ENCODE results near the gene CDH4. TPM values are rescaled to one million over a fixed set of nuclear protein-coding genes. Genes with fewer than 3 reads are reported as not detected.

Gene CDH4
- total and polyA plus RNA-seq, 2 donors (not counting 1 experiment from before 2014, with no cell fraction given), result not detected

DNA sequence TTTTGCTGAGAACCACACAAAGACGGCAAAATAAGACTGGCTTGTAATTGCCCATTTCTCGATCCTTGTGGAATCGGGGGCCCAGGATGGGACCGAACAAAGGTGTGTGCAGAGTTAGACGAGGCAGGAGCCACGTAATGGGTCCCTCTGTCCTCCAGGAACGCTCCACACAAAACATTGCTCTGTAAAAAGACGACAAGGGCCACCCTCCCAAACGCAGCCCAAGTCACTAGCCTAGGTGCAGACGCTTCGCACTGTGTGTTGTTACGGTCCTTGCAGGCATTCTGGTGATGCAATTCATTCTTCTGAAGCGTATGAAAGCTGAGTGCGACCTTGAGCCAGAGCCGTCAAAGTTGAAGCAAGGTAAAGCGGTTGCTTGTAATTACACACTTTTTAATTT is 450.2 kb downstream of the CDH4 start:
- Mint-ChIP-seq H3K27ac (no peak overlapping the region), H3K27me3 (no peaks in the 10 kb centered on the region), H3K9me3 (ENCODE audit: insufficient read depth) (no peaks in the 10 kb centered on the region), H3K4me1 (no peaks in the 10 kb centered on the region), H3K4me3 (no peak overlapping the region)
- Histone ChIP-seq H3K9me3 (ENCODE audit: control extremely low read depth in 1 of 3, control insufficient read depth in 2 of 3, insufficient read depth in 1 of 3, low read length in 2 of 3) (peaks cover 0 to 46% (median 0%) of the 10 kb centered on the region in 3 donors), H3K27ac (ENCODE audit: low read length in 2 of 2) (no peak overlapping the region), H3K4me3 (ENCODE audit: control extremely low read depth in 1 of 5, extremely low read depth in 1 of 5, insufficient read depth in 1 of 5, low read depth in 2 of 5, low read length in 4 of 5) (no peak overlapping the region), H3K4me2 (replicated peaks; ENCODE audit: low read depth, low read length, poor library complexity, severe bottlenecking) (no peak overlapping the region), H3K27me3 (replicated peaks in 1 of 4; ENCODE audit: control extremely low read depth in 1 of 4, control insufficient read depth in 3 of 4, insufficient read depth in 4 of 4, low read length in 3 of 4) (no peaks in the 10 kb centered on the region), H3K4me1 (ENCODE audit: control insufficient read depth in 2 of 2, insufficient read depth in 2 of 2, low read length in 2 of 2) (no peaks in the 10 kb centered on the region), H3K79me2 (ENCODE audit: control insufficient read depth, insufficient read depth, low read length) (no peaks in the 10 kb centered on the region), H4K20me1 (ENCODE audit: control insufficient read depth, insufficient read depth, low read length, poor library complexity, severe bottlenecking) (no peaks in the 10 kb centered on the region), H2AFZ (ENCODE audit: insufficient read depth, low read depth, low read length, poor library complexity, severe bottlenecking) (no peak overlapping the region), H3K36me3 (replicated peaks in 1 of 2; ENCODE audit: control extremely low read depth in 1 of 2, control insufficient read depth in 1 of 2, extremely low read depth in 1 of 2, insufficient read depth in 2 of 2, low read length in 1 of 2) (no peaks in the 10 kb centered on the region), H3K9ac (ENCODE audit: low read length) (no peak overlapping the region)
- ChIA-PET POLR2A (no interaction called here), CTCF (no interaction called here)
- 94% methylated on average over 13 of the region's 16 CpGs for WGBS (ENCODE audit: insufficient coverage)
- DNase-seq (no peak), ATAC-seq (ENCODE audit: low read depth) (no peak)
- TF ChIP-seq EZH2 (IDR thresholded peaks at IDR 0.05; ENCODE audit: borderline replicate concordance, insufficient read depth, low read depth, low read length, poor library complexity, severe bottlenecking) (no peak), CTCF (IDR thresholded peaks at IDR 0.05) (no peak)
- intact Hi-C loops (cut with micrococcal nuclease), result no loop called here

DNA sequence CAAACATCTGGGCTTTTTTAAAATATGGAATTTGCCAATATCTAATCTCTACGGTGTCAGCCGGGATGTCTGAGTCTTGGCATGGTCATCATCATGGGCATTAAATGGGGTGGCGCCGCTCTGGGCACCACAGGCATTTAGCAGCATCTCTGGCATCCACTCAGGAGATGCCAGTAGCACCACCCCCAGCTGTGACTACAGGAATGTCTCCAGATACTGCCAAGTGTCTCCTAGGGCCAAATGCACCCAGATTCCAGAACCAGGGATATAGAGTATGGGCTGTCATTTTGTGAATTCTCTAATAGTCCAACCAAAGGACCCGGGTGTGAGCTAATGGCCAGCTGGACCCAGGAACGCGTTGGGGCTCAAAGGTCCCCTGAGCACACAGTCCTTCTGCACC is 452.6 kb downstream of the CDH4 start:
- no peaks in the 10 kb centered on the region for H3K4me1 Mint-ChIP-seq
- H3K27ac ChIP-seq (ENCODE audit: low read length in 2 of 2), result no peak overlapping the region
- H3K4me3 Mint-ChIP-seq, result no peak overlapping the region
- no peak overlapping the region for H3K4me3 ChIP-seq (ENCODE audit: control extremely low read depth in 1 of 5, extremely low read depth in 1 of 5, insufficient read depth in 1 of 5, low read depth in 2 of 5, low read length in 4 of 5)
- H3K27me3 Mint-ChIP-seq, result no peaks in the 10 kb centered on the region
- intact Hi-C loops (cut with micrococcal nuclease), result no loop called here
- no peak overlapping the region for H2AFZ ChIP-seq (ENCODE audit: insufficient read depth, low read depth, low read length, poor library complexity, severe bottlenecking)
- H3K27ac Mint-ChIP-seq, result no peak overlapping the region
- no peaks in the 10 kb centered on the region for H3K9me3 Mint-ChIP-seq (ENCODE audit: insufficient read depth)
- no peak for ATAC-seq (ENCODE audit: low read depth)
- peaks cover 0 to 36% (median 0%) of the 10 kb centered on the region in 3 donors for H3K9me3 ChIP-seq (ENCODE audit: control extremely low read depth in 1 of 3, control insufficient read depth in 2 of 3, insufficient read depth in 1 of 3, low read length in 2 of 3)
- no peaks in the 10 kb centered on the region for H3K36me3 ChIP-seq (replicated peaks in 1 of 2; ENCODE audit: control extremely low read depth in 1 of 2, control insufficient read depth in 1 of 2, extremely low read depth in 1 of 2, insufficient read depth in 2 of 2, low read length in 1 of 2)
- WGBS (ENCODE audit: insufficient coverage), result 97% methylated on average over 7 of the region's 7 CpGs
- no peak overlapping the region for H3K9ac ChIP-seq (ENCODE audit: low read length)
- no peak for DNase-seq
- H3K4me1 ChIP-seq (ENCODE audit: control insufficient read depth in 2 of 2, insufficient read depth in 2 of 2, low read length in 2 of 2), result no peaks in the 10 kb centered on the region
- H4K20me1 ChIP-seq (ENCODE audit: control insufficient read depth, insufficient read depth, low read length, poor library complexity, severe bottlenecking), result no peaks in the 10 kb centered on the region
- POLR2A ChIA-PET, result no interaction called here
- H3K4me2 ChIP-seq (replicated peaks; ENCODE audit: low read depth, low read length, poor library complexity, severe bottlenecking), result no peak overlapping the region
- H3K79me2 ChIP-seq (ENCODE audit: control insufficient read depth, insufficient read depth, low read length), result no peaks in the 10 kb centered on the region
- CTCF ChIA-PET, result no interaction called here
- H3K27me3 ChIP-seq (replicated peaks in 1 of 4; ENCODE audit: control extremely low read depth in 1 of 4, control insufficient read depth in 3 of 4, insufficient read depth in 4 of 4, low read length in 3 of 4), result no peaks in the 10 kb centered on the region
- TF ChIP-seq CTCF (IDR thresholded peaks at IDR 0.05) (no peak), EZH2 (IDR thresholded peaks at IDR 0.05; ENCODE audit: borderline replicate concordance, insufficient read depth, low read depth, low read length, poor library complexity, severe bottlenecking) (no peak)

All from B cell (primary cell).